ENCODE measurements around the gene POMP.

GRCh38 chr13:28637714-28638355, 21.1 kb upstream of the POMP start:
- TF ChIP-seq, protein P1, sequence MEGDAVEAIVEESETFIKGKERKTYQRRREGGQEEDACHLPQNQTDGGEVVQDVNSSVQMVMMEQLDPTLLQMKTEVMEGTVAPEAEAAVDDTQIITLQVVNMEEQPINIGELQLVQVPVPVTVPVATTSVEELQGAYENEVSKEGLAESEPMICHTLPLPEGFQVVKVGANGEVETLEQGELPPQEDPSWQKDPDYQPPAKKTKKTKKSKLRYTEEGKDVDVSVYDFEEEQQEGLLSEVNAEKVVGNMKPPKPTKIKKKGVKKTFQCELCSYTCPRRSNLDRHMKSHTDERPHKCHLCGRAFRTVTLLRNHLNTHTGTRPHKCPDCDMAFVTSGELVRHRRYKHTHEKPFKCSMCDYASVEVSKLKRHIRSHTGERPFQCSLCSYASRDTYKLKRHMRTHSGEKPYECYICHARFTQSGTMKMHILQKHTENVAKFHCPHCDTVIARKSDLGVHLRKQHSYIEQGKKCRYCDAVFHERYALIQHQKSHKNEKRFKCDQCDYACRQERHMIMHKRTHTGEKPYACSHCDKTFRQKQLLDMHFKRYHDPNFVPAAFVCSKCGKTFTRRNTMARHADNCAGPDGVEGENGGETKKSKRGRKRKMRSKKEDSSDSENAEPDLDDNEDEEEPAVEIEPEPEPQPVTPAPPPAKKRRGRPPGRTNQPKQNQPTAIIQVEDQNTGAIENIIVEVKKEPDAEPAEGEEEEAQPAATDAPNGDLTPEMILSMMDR (IDR thresholded peaks at IDR 0.05; ENCODE audit: borderline replicate concordance, extremely low read depth, low read length, poor library complexity, severe bottlenecking), result peak; percentile 23
- no peak for TF ChIP-seq EZH2 (IDR thresholded peaks at IDR 0.05; ENCODE audit: borderline replicate concordance, low read depth, low read length, severe bottlenecking)

All from DND-41 (cell line).